Activated T-cell treated with anti-CD3 and anti-CD28 coated beads for 1 hour (primary cell): ENCODE results near the gene MORN5.

Experiments
- DNase-seq: peaks from one replicate; pipeline ENCODE4 v3.0.0-alpha.2; 2020; ENCODE audit warnings: low read depth

Gene MORN5

DNA sequence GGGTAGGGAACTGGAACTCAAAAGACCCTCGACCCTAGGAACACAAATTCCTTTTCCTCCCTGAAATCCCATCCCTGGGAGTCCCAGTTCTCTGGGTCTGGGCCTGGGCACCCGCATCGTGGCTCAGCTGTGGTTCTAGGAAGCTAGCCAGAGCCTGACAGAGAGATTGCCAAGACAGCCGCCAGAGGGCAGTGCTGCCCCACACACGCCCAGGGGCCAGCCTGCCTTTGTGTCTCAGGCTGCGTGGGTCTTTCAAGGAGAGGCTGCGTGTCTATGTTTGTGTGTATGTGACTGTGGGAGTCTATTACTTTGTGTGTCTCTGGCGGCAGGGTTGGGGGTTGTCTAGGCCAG lies 34.6 kb upstream of the MORN5 start:
- DNase-seq: peak; percentile 74

DNA sequence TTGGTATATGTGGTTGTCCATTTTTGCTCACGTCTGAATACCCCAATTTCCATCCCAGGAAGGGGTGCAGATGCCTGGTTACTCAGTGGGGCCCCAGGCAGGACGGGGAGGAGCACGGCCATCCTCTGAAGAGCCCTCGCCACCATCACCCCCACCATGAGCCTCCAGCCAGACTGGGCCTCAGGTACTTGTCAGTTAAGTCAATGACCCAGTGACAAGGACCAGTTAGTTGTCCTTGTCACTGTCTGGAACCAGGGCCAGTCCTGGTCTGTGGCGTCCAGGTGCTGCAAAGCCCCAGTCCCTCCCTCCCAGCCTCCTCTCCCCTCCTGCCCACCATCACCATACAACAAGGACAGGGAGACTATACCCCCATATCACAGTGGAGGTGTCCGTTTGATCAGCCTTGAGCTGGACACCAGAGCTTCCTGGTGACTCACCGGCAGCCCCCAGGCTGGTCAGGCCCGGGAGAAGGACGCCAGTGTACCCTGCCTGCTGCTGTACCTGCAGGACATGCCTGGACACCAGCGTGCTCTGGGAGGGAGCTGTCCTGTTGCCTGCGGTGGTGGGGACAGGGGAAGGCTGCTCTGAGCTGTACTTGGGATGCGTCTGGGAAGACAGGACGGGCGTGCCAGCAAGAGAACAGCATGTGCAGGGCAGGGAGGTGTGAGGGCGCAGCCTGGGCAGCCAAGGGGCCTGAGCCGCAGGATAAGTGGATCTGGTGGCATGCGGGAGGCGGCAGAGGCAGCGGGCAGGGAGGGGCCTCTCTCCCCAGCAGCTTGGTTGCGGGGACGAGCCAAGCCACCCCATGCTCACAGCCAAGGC lies 34.0 kb upstream of the MORN5 start:
- DNase-seq: no peak

DNA sequence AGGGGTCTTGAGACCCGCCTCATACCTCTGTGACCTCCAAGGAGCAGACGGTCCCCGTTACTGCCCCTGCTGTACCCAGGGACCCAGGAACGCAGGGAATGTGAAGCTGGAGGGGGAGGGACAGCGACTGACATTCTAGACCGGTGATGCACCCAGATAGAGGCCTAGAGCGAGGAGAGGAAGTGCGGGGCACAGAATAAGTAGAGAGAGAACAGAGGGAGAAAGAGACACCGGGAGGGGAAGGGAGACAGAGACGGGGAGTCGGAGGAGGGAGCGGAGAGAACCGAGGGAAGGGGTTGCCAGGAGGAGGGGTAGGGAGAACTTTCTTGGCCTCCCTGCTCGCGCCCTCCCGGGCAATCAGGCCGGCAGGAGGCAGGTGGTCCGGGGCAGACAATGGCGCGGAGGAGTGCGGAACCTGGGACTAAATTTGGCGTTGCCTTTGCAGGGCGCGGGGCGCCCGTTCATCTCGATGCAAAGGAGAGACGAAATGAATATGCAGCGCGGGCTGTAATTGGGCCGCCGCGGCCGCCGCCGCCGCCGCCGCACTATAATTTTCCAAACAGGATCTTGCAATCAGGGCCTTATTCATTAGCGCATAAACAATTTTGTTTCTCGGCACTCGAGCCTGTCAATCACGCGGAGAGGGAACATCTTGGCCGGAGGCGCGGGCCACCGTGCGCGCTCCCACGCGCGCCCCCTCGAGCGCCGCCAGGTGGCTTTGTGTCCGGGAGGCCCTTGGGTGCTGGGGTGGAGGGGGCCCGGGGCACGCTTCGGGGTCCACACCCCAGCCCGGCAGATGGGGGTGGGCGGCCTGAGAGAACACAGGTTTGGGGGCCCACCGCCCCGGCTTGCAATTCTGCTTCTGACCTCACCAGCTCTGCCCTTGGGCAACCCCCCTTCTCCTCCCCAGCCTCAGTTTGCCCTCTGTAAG lies 33.1 kb upstream of the MORN5 start:
- DNase-seq: no peak

DNA sequence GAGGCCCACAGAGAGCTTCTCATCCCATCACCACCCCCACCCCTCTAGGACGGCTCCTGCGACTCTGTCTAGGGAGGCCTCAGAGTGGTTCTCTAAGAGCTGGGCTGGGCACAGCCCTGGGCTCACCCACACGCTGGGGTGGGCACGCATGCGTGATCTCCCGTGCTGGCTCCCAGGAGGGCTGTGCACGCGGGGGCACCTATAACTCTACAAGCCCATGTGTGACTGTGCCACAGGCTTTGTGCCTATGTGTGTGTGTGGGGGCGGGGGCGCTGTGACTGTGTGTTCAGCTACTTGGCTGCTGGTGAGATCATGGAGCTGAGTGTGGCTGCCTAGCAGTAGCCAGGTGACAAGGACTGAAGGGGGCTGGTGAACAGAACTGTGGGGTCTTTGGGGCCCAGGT lies 32.3 kb upstream of the MORN5 start:
- DNase-seq: no peak

DNA sequence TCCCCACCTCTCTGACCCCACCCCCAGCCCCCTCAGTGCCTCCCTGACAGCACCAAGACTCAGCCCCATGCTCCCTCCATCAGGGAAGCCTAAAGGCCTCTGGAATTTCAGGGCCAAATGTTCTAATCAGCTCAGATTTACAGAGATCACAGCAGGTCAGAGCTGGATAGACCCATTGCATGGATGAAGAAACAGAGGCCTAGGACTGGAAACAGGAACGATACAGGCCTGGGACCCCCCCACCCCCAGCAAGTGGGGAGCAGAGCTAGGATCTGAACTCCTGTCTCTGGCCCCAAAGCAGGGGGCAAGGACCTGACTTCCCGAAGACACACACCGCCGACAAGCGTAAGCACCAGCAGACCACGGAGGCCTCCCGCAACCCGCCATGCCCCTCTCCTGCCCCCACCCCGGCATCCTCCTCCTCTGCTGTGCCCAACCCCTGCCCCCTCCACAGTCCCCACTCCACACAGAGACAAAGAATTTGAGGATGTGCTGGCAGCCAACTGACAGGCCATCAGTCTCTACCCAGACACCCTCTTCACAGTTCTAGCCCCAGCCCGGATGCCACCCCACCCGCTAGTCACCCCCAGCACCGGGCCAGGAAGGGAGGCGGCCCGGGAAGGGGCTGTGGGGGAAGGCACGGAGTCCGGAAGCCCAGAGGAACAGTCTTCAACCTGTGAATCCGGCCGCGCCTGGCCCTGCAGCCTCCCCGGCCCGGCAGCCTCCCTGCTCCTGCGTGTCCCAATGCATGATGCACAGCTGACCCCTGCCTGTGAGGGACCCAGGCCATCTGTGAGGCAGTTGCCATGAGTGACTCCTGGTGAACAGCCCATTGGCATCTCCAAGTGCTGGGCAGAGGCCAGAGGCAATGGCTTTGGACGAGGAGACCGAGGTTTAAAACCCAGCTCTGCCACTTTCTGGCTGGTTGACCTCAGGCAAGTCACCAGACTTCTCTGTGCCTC lies 31.4 kb upstream of the MORN5 start:
- DNase-seq: no peak

DNA sequence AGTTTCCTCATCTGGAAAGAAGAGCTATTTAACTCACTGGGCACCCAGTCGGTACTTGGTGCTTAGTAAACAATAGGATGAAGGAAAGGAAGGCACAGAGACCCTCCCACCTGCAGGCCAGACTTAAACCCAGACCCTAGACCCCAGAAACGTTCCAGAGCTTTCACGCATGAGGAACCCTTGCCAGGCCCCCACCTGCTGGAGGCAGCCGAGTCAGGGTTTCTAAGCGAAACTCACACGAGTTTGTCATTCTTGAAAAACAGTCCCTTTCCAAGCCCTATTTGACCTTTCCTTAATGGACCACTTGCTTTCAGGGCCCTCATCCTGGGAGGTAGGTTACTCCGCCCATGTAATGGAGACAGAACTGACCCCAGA lies 30.8 kb upstream of the MORN5 start:
- DNase-seq: no peak

DNA sequence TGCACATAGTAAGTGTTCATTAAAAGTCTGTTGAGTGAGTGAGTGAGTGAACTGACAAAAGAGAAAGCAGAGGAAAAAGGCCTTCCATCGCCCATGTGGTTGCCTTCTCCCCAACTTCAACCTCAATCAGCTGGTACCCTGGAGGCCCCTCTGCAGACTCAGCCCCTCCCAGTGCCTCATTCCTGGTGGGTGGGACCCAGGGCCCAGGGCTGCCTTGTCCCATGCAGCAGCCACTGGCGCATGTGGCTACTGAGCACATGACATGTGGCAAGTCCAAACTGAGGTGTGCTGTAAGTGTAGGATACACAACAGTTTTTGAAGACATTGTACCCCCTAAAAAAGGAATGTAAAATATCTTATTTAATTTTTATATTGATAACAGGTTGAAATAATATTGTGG lies 29.7 kb upstream of the MORN5 start:
- DNase-seq: no peak

DNA sequence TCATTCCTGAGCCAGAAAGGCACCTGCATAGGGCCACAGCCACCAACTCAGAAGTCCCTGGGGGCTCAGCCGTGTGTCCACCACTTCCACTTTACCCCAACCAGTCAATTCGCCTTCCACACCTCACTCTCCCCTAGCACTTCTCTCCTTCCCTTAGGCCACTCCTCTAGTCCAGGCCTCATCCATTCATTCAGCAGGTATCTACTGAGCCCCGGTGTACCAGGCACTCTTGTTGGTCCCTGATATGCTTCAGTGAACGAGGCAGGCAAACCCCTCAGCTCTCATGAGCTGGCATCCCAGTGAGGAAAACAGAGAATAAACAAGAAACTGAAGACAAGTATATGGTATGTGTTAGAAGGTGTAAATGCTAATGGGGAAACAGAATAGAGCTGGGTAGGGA lies 28.9 kb upstream of the MORN5 start:
- no peak for DNase-seq

DNA sequence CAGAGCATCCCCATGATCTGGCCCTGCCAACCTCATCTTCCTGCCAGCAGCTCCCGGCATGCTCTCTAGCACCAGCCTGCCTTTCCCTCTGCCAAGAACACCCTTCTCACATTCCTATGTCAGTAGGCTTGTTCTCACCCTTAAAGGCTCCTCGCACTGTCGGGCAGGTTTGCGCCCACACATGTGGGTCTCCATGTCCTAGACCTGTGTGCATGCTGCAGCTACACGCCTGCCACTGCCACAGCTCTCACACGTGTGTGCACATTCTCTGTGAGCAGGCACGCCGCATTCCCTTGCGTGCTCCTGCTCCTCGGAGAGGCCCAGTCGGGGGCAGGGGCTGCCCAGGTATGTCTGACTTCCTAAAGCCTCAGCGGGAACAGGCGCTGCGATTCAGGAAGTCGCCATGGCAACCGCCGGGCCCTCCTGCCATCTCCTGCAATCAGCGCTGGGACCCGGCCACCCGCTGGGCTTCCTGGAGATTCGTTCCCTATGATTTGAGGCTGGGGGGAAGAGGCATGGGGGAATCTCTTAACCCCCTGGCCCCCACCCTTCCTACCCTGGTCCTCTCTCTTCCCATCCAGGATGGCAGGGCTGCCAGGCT lies 28.2 kb upstream of the MORN5 start:
- no peak for DNase-seq

DNA sequence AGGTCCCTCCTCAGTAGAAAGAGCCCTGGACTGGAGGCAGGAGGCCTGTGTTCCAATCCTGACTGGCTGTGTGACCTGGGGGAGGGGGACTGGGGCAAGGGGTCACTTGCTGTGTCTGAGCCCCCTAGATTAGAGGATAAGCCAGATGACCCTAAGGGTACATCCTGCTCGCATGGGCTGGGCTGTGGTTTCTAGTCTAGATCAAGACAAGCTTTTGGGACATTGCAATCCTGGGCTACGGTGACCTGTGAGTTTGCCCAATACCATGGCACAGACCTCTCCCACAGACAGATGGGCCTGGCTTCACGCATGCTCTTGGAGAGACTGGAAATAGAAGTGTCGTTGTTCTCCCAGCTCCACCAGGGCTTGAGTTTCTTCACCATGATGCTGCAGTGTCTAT lies 27.2 kb upstream of the MORN5 start:
- no peak for DNase-seq

DNA sequence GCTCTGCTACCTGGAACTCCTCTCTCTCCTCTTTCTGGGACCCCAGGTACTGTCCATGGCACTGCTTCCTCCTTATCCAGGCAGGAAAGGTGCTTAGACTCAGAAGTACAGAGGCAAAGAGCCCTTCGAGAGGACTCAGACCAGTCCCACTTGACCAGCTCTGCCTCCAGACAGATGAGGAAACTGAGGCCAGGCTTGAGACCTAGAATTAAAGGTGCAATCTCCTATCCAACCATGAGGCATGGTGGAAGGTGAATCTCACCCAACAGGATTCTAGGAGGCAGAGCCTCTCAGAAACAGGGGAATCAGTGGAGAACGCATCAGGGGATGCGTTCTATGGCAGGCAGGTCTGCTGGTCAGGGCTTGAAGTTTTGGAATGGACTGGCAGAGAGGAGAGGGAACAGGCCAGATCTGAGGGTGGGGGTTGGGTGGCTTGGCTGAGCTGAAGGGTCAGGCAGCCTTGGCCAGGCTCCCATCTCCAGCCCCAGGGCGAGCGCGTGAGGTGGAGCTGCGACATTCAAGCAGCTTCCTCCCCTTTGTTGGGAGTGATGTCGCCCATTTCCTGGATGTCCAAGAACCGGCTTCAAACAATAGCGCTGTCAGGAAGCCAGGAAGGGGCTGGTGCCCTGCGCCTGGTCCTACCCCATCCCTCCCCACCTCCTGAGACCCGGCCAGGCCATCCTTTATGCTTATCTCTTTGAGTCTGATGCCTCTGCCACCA lies 26.3 kb upstream of the MORN5 start:
- DNase-seq: no peak

DNA sequence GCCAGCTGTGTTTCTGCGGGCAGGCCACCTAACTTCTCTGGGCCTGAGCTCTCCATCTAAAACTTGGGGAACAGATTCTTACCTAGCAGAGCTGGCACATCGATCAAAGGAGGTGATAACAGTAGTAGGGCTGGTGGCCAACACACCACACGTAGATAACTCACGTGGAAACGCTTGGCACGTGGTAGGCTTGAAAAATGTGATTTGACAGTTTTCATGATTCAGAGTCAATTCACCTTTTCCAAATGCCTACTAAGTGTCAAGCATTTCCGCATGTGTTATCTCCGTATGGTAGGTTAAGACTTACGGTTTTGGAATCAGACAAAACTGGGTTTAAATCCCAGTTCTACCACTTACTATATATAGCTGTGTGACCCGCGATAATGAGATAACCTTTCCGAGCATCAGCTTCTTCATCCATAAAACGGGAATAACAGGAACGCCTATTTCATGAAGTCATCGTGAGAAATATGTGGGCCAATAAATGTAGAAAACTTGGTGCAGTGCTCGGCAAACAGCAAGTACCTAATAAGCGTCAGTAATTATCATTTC lies 25.6 kb upstream of the MORN5 start:
- DNase-seq: no peak

DNA sequence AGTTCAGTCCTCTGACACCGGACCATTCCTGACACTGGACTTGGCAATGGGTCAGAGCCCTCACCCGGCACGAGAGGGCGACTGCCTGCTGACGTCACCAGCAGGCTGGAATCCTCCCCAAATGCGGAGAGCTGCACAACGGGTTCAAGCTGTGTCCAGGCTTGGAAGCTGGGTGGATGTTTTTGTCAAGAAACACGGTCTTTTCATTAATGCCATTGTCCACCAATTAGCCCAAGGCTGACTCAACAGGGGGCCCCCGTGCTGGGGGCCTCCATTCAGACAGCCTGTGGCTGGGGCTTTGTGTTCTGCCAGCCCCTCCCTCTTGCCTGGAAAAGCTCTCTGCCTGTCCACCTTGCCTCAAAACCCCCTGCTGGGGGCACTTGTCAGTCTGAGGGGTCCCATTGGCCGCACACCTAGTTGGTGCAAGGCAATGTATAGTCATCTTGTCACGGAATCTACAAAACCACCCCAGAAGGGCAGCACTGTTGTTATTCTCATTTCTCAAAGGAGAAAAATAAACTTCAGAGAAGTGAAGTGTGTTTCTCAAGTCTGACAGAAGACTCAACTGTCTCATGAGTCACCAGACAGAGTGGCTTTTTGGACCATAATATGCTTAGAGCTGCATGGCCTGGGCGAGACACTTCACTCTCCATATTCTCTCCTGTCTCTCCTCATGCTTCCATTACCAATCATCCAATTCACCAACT lies 24.7 kb upstream of the MORN5 start:
- no peak for DNase-seq

DNA sequence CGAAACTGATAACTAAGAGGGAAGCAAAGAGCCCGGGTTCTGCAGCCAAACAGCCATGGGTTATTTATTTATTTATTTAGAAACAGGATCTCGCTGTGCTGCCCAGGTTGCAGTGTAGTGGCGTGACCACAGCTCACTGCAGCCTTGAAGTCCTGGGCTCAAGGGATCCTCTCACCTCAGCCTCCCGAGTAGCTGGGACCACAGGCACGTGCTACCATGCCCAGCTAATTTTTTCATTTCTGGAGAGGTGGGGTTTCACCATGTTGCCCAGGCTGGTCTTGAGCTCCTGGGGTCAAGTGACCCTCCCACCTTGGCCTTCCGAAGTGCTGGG lies 24.2 kb upstream of the MORN5 start:
- no peak for DNase-seq

DNA sequence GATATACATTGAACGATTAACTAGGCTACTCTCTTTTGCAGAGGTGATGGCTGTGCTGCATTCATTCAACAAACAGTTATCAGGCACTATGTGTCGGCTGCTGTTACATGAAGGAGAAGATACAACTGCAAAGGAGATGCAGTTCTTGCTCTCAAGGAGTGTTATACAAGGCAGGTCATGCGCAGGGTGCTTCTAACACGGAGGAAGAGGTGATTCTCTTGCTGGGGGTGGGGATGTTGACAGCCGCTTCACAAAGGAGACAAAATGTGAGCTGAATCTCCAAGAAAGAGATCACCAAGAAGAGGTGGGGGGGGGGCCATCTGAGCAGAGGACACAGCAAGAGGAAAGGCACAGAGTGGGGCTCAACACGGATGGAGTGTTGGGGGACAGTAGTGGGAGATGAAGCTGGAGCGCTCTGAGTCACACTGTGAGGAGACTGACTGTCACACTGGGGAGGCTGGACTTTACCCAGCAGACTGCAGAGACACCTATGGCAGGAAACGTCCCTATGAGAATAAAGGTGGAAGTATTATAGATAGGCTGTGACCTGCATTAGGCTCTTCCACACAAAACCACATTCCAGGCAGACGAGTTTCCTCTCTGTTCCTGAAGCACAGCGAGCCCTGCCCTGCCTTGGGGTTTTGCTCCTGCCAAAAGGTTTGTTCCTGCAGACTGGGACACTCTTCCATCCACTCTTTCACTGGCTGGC lies 21.0 kb upstream of the MORN5 start:
- no peak for DNase-seq

DNA sequence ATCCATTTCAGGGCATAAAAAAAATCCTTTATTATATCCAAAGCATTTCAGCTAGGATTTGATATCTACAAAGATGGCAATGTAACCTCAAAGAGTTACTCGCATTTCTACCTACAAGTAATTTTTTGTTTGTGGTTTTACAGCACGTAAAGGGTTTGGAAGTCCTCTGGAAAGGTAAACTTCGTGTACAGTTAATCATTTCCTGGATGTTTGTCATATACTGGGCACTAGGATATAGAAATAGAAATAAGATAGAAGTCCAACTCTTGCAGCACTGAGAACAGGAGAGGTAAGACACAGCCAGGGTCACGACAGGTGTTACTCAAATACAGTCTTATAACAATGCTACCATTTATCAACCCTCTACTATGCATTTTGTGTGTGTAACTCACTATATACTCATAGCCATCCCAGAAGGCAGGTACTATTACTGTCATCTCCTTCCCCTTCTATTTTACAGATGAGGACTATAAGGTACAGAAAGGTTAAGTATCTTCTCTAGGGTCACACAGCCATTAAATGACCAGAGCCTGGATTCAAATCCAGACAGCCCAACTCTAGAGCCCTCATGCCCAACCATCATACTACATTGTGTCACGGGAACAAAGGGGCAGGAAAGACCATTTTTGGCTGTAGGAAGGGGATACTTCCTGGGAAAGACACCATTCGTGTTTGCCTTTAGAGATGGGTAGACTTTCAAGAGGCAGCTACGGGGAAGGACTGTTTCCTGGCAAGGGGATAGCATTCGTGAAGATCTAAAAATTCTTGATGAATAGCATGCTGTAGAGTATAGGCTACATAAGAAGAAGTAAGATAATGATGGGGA lies 19.1 kb upstream of the MORN5 start:
- DNase-seq: no peak

DNA sequence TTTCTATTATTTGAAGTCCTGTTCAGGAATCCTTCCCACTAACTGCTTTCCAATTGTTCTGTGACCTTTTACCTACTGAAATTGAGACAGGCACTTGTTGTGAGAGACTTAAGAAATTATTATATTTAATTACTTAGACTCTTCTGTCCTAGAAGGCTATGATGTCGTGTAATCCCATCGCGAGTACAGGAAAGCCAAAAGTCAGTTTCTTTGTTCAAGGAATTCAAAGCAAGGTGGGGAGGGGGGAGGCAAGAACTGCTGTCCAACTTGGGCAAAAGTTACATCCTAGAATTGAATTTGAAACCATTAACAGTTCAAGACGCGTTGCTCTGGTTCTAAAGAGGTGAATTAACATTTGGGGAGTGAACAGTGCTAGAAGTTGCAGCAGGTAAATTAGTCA lies 18.0 kb upstream of the MORN5 start:
- no peak for DNase-seq

DNA sequence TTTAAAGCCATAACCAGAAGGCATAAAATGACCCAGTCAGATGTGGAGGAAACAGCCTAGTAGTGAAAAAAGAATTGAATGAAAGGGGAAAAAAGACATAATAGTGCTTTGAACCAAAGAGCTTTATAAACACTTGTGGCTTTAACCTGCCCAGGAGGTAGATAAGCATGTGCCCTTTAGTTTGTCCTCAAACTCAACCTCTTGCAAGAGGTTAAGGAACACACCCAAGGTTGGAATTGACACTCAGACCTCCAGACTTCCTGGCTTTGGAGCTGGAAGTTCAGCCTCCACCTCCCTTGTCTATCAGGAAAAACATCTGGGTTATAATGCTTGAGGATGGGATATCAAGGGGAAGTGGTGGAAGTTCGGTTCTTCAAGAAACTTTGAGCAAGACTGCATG lies 16.4 kb upstream of the MORN5 start:
- no peak for DNase-seq

DNA sequence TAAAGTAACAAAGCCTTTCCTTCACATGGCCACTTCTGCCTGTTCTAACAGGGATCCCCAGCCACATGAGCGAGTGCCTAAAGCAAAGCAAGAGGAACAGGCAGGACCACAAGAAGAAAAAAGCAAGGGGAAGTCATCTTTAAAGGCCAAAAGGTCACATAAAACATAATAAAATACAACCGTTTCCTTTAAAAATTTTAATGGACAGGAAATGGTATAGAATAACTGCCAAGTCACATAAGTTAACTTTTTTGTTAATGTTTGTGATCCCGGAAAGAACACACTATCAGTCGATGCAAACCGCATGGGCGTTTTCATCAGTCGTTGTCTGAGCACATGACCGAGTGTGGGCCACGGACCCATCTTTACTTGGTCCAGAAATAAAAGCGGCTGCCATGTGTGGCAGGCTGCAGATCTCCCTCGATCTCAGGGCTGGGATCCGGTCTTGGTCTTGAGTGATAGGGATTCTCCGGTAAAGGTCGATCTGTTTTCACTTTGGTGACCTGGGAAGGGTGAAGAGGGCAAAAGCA lies 15.8 kb upstream of the MORN5 start:
- DNase-seq: no peak
